ENCODE results near the gene JCAD. TPM values are rescaled to one million over a fixed set of nuclear protein-coding genes. Genes with fewer than 3 reads are reported as not detected.

The JCAD gene
- total RNA-seq, 1 experiment from 2014 or later: 0.77 TPM

DNA sequence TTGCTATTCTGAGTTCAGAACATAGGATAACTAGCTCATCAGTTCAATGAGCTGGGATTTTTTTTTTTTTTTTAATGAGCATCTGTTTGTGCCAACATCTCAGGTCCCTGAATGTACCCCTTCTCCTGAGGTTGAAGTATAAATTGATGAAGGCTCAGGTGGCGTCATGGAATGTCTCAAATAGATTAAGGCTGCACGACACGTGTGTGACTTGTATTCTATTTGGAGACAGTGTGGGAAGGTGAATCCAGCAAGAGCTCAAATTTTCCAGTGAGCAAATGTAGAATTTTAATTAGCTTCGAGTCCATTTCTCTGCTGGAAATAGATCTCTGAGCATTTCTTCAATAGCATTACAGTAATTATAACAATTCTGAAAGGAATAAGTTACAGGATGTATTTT, 37.2 kb upstream of the JCAD start:
- no peaks in the 10 kb centered on the region for H3K9me3 Mint-ChIP-seq

More for the DNA sequence above, 37.2 kb upstream of the JCAD start:
- H2BK12ac ChIP-seq (ENCODE audit: insufficient read length, low read depth, low read length): no peak overlapping the region
- H3K27ac Mint-ChIP-seq: no peak overlapping the region
- WGBS (ENCODE audit: extremely low coverage, insufficient read length, low lambda C conversion rate): no CpG with 5 or more reads among the region's 4 CpGs
- no peak overlapping the region for H3K14ac ChIP-seq (ENCODE audit: insufficient read depth, low read length)
- no peak overlapping the region for H3T11ph ChIP-seq (ENCODE audit: low read length)
- TF ChIP-seq, protein P1, sequence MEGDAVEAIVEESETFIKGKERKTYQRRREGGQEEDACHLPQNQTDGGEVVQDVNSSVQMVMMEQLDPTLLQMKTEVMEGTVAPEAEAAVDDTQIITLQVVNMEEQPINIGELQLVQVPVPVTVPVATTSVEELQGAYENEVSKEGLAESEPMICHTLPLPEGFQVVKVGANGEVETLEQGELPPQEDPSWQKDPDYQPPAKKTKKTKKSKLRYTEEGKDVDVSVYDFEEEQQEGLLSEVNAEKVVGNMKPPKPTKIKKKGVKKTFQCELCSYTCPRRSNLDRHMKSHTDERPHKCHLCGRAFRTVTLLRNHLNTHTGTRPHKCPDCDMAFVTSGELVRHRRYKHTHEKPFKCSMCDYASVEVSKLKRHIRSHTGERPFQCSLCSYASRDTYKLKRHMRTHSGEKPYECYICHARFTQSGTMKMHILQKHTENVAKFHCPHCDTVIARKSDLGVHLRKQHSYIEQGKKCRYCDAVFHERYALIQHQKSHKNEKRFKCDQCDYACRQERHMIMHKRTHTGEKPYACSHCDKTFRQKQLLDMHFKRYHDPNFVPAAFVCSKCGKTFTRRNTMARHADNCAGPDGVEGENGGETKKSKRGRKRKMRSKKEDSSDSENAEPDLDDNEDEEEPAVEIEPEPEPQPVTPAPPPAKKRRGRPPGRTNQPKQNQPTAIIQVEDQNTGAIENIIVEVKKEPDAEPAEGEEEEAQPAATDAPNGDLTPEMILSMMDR (conservative IDR thresholded peaks at IDR 0.05): no peak
- H4K5ac ChIP-seq (ENCODE audit: insufficient read length, low read depth, low read length): no peak overlapping the region
- H3K27me3 ChIP-seq (ENCODE audit: insufficient read depth, low read length): no peaks in the 10 kb centered on the region
- H2BK15ac ChIP-seq (ENCODE audit: low read depth, low read length): no peak overlapping the region
- H4K8ac ChIP-seq (replicated peaks; ENCODE audit: insufficient read length, low read depth, low read length): no peak overlapping the region
- no peaks in the 10 kb centered on the region for H3K79me2 ChIP-seq (ENCODE audit: insufficient read depth, low read length)
- no peak overlapping the region for H3K4me3 Mint-ChIP-seq
- H3K9ac ChIP-seq (ENCODE audit: extremely low read depth, insufficient read length, low read length): no peak overlapping the region
- H4K20me1 ChIP-seq (ENCODE audit: control insufficient read depth, insufficient read depth, insufficient read length): no peaks in the 10 kb centered on the region
- no peaks in the 10 kb centered on the region for H3K9me3 ChIP-seq (ENCODE audit: control insufficient read depth, low read depth, low read length)
- no peak overlapping the region for H3K18ac ChIP-seq (ENCODE audit: insufficient read length, low read depth, low read length)
- no peak overlapping the region for H4K91ac ChIP-seq (ENCODE audit: insufficient read length, low read depth, low read length)
- H2BK20ac ChIP-seq (ENCODE audit: low read depth, low read length, poor library complexity, severe bottlenecking): no peak overlapping the region
- H3K27ac ChIP-seq (ENCODE audit: insufficient read length, low read depth, low read length): no peak overlapping the region
- H3K27me3 Mint-ChIP-seq (ENCODE audit: low read depth): no peaks in the 10 kb centered on the region
- H3K56ac ChIP-seq (ENCODE audit: insufficient read length, low read depth, low read length): no peak overlapping the region
- no peak overlapping the region for H2BK5ac ChIP-seq (ENCODE audit: insufficient read length, low read length)
- H3K79me1 ChIP-seq (ENCODE audit: insufficient read depth, low read depth, low read length, poor library complexity, severe bottlenecking): no peaks in the 10 kb centered on the region
- DNase-seq: no peak
- no peak overlapping the region for H2AFZ ChIP-seq (ENCODE audit: low read length)
- no peak overlapping the region for H3K23ac ChIP-seq (ENCODE audit: insufficient read length, low read depth, low read length)
- H2BK120ac ChIP-seq (ENCODE audit: low read depth, low read length, poor library complexity, severe bottlenecking): no peak overlapping the region
- H3K36me3 Mint-ChIP-seq (ENCODE audit: insufficient read depth in 1 of 3, low read depth in 3 of 3): no peaks in the 10 kb centered on the region; a peak in 1 of 7 replicates
- no peaks in the 10 kb centered on the region for H3K4me1 ChIP-seq (ENCODE audit: insufficient read depth, low read length)
- no peak overlapping the region for H2AK5ac ChIP-seq (ENCODE audit: insufficient read length, low read length)
- H3K23me2 ChIP-seq (ENCODE audit: insufficient read length, low read depth, low read length, poor library complexity, severe bottlenecking): no peaks in the 10 kb centered on the region
- no peak overlapping the region for H3K4ac ChIP-seq (ENCODE audit: low read depth, low read length)
- H3K4me1 Mint-ChIP-seq: peaks cover 5 to 10% of the 10 kb centered on the region in 2 experiments; a peak in 3 of 4 replicates
- H3K4me2 ChIP-seq (ENCODE audit: insufficient read depth, insufficient read length, low read length): no peak overlapping the region
